Endothelial cell of umbilical vein (primary cell): ENCODE results near the gene KCTD20.

Source experiments
- EZH2 ChIP-seq: IDR thresholded peaks from 2 replicates; pipeline ENCODE4 v1.6.1; 2012; ENCODE audit warnings: borderline replicate concordance, low read depth, mild to moderate bottlenecking, moderate library complexity, low read length, inconsistent platforms; ENCODE audit not compliant: severe bottlenecking
- FOS ChIP-seq: IDR thresholded peaks from 2 replicates; pipeline ENCODE4 v1.6.1; 2011; ENCODE audit warnings: mild to moderate bottlenecking, low read length, moderate library complexity, borderline replicate concordance; ENCODE audit not compliant: insufficient read depth
- GATA2 ChIP-seq: IDR thresholded peaks from 2 replicates; pipeline ENCODE4 v1.7.0; 2011; ENCODE audit warnings: low read depth, mild to moderate bottlenecking, moderate library complexity, mixed read lengths, low read length; ENCODE audit not compliant: insufficient read length, insufficient read depth
- JUN ChIP-seq: IDR thresholded peaks from 2 replicates; pipeline ENCODE4 v1.6.1; 2011; ENCODE audit warnings: borderline replicate concordance, low read depth; ENCODE audit not compliant: insufficient read length, insufficient read depth
- MYC ChIP-seq: IDR thresholded peaks from one replicate; pipeline ENCODE4 v1.6.1; 2011; ENCODE audit warnings: mild to moderate bottlenecking, low read depth, low read length
- POLR2A ChIP-seq: IDR thresholded peaks from 2 replicates; pipeline ENCODE4 v1.6.1; 2012; ENCODE audit warnings: low read depth, mild to moderate bottlenecking, control low read depth, low read length
- POLR2AphosphoS5 ChIP-seq: IDR thresholded peaks from 2 replicates; pipeline ENCODE4 v1.6.1; 2012; ENCODE audit warnings: low read depth, mild to moderate bottlenecking, control low read depth, low read length, moderate library complexity; ENCODE audit not compliant: insufficient read depth
- TF ChIP-seq, protein P1 (sequence below): IDR thresholded peaks from 2 replicates; pipeline ENCODE4 v1.6.1; 2011; ENCODE audit not compliant: insufficient read depth, insufficient read length
- TF ChIP-seq, protein P2 (sequence below), 2 donors: IDR thresholded peaks; 1 replicate in 1 of 2; 2 replicates in 1 of 2; pipeline ENCODE4 v1.5.1; 2011; ENCODE audit warnings: low read length in 2 of 2, mild to moderate bottlenecking in 2 of 2, moderate library complexity in 2 of 2, control low read depth in 1 of 2, inconsistent platforms in 1 of 2, low read depth in 1 of 2; ENCODE audit not compliant: insufficient read depth in 1 of 2; ENCODE audit errors: extremely low read depth in 1 of 2

DNA sequence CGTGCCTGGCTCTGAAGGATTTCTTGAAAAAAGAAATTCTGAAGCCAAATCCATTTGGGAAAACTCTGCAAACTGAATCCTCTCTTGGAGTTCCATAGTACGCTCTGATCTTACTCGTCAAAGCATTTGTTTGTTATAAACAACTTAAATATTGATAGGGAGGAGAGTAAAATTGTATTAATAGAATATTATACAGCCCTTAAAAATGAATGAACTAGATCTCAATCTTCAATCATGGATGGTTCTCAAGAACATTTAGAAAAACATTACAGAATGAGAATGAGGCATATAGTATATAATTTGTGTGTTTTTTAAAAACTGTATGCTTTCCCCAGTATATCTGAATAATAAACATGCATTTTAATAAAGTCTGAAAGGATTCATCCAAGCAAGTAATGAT lies 24.8 kb downstream of the KCTD20 start:
- TF ChIP-seq, protein P1, sequence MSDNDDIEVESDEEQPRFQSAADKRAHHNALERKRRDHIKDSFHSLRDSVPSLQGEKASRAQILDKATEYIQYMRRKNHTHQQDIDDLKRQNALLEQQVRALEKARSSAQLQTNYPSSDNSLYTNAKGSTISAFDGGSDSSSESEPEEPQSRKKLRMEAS, result no peak
- TF ChIP-seq FOS (no peak), EZH2 (no peak), POLR2A (no peak), JUN (no peak), POLR2AphosphoS5 (no peak), GATA2 (no peak), MYC (no peak)
- TF ChIP-seq, protein P2, sequence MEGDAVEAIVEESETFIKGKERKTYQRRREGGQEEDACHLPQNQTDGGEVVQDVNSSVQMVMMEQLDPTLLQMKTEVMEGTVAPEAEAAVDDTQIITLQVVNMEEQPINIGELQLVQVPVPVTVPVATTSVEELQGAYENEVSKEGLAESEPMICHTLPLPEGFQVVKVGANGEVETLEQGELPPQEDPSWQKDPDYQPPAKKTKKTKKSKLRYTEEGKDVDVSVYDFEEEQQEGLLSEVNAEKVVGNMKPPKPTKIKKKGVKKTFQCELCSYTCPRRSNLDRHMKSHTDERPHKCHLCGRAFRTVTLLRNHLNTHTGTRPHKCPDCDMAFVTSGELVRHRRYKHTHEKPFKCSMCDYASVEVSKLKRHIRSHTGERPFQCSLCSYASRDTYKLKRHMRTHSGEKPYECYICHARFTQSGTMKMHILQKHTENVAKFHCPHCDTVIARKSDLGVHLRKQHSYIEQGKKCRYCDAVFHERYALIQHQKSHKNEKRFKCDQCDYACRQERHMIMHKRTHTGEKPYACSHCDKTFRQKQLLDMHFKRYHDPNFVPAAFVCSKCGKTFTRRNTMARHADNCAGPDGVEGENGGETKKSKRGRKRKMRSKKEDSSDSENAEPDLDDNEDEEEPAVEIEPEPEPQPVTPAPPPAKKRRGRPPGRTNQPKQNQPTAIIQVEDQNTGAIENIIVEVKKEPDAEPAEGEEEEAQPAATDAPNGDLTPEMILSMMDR (IDR thresholded peaks at IDR 0.05; ENCODE audit: extremely low read depth in 1 of 2, insufficient read depth in 1 of 2, low read depth in 1 of 2, low read length in 2 of 2), result no peak
